Measurements from ENCODE around the gene PCBP3. TPM values are rescaled to one million over a fixed set of nuclear protein-coding genes. Genes with fewer than 3 reads are reported as not detected.

The PCBP3 gene
- total RNA-seq, 2 experiments from 2014 or later = 1.9 to 2.2 TPM

DNA sequence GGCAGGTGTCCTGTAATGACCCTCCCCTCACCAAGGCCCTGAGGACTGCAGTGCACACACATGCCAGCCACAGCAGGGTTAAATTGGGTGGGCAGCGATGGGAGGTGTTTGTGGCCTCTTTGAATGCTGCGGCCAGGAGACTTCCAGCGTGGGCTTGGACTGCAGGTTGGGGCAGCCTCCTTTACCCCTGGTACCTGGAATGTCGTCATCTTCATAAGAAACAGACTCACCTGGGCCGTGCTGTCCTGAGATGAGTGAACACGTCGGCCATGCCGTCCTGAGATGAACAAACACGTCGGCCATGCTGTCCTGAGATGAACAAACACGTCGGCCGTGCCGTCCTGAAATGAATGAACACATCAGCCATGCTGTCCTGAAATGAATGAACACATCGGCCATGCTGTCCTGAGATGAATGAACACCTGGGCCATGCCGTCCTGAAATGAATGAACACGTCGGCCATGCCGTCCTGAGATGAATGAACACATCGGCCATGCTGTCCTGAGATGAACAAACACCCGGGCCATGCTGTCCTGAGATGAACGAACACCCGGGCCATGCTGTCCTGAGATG lies 288.0 kb downstream of the PCBP3 start:
- no peak overlapping the region for H3K27ac Mint-ChIP-seq
- ATAC-seq (no peak), DNase-seq (no peak)
- no peaks in the 10 kb centered on the region for H3K27me3 Mint-ChIP-seq
- intact Hi-C loops (cut with micrococcal nuclease) = no loop called here
- peaks cover 7% of the 10 kb centered on the region for H3K4me1 Mint-ChIP-seq (ENCODE audit: low read depth)
- TF ChIP-seq, protein P1, sequence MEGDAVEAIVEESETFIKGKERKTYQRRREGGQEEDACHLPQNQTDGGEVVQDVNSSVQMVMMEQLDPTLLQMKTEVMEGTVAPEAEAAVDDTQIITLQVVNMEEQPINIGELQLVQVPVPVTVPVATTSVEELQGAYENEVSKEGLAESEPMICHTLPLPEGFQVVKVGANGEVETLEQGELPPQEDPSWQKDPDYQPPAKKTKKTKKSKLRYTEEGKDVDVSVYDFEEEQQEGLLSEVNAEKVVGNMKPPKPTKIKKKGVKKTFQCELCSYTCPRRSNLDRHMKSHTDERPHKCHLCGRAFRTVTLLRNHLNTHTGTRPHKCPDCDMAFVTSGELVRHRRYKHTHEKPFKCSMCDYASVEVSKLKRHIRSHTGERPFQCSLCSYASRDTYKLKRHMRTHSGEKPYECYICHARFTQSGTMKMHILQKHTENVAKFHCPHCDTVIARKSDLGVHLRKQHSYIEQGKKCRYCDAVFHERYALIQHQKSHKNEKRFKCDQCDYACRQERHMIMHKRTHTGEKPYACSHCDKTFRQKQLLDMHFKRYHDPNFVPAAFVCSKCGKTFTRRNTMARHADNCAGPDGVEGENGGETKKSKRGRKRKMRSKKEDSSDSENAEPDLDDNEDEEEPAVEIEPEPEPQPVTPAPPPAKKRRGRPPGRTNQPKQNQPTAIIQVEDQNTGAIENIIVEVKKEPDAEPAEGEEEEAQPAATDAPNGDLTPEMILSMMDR (IDR thresholded peaks at IDR 0.05) = no peak
- ChIA-PET POLR2A (no interaction called here), CTCF (no interaction called here)
- peaks cover 2% of the 10 kb centered on the region for H3K9me3 Mint-ChIP-seq
- H3K36me3 Mint-ChIP-seq (ENCODE audit: low read depth) = no peaks in the 10 kb centered on the region
- no peak overlapping the region for H3K4me3 Mint-ChIP-seq

DNA sequence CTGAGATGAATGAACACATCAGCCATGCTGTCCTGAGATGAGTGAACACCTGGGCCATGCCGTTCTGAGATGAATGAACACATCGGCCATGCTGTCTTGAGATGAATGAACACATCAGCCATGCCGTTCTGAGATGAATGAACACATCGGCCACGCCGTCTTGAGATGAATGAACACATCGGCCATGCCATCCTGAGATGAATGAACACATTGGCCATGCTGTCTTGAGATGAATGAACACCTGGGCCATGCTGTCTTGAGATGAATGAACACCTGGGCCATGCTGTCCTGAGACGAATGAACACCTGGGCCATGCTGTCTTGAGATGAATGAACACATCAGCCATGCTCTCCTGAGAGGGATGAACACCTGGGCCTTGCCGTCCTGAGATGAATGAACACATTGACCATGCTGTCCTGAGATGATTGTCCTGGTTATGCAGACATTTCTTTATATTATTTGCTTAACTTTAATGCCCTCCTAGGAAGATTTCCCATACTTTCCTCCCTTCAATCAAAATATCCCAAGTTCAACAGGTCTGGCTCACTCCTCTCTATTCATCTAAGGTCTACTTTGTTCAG lies 289.5 kb downstream of the PCBP3 start:
- no peak for ATAC-seq
- no peak overlapping the region for H3K4me3 Mint-ChIP-seq
- TF ChIP-seq, protein P1 (IDR thresholded peaks at IDR 0.05) = no peak
- intact Hi-C loops (cut with micrococcal nuclease) = no loop called here
- no peaks in the 10 kb centered on the region for H3K36me3 Mint-ChIP-seq (ENCODE audit: low read depth)
- H3K27me3 Mint-ChIP-seq = no peaks in the 10 kb centered on the region
- ChIA-PET POLR2A (interaction anchor here (1.5 kb wide), 1 partner anchor 21 kb away, joined by 3 read pairs; no protein-coding TSS in a partner anchor), CTCF (no interaction called here)
- H3K9me3 Mint-ChIP-seq = peaks cover 2% of the 10 kb centered on the region
- no peaks in the 10 kb centered on the region for H3K4me1 Mint-ChIP-seq (ENCODE audit: low read depth)
- no peak overlapping the region for H3K27ac Mint-ChIP-seq
- DNase-seq = no peak

DNA sequence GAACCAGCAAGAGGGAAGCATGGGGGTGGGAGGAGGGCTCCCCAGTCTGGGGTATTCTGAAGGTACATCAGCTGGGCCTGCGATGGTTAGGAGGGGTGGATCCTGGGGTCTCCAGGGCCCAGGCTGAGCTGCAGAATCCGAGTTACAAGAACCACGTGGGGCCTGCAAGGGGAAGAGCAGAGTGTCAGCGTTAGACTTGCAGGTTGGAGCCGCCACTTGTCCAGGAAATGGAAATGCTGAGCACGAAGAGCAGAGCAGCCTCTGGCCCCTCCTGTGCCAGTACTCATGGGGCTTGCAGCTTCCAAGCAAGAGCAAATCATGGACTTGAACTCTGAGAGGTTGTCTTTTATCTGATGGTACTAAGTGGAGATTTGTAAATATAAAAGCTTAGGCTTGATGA lies 290.6 kb downstream of the PCBP3 start:
- H3K36me3 Mint-ChIP-seq (ENCODE audit: low read depth) = no peaks in the 10 kb centered on the region
- CTCF ChIA-PET = interaction anchor here (1.1 kb wide), 1 partner anchor 8 kb away, joined by 3 read pairs; no protein-coding TSS in a partner anchor
- DNase-seq (no peak), ATAC-seq (no peak)
- H3K9me3 Mint-ChIP-seq = peaks cover 2% of the 10 kb centered on the region
- intact Hi-C loops (cut with micrococcal nuclease) = no loop called here
- H3K4me3 Mint-ChIP-seq = no peak overlapping the region
- H3K27me3 Mint-ChIP-seq = no peaks in the 10 kb centered on the region
- no peak overlapping the region for H3K27ac Mint-ChIP-seq
- POLR2A ChIA-PET = interaction anchor here (1.5 kb wide), 1 partner anchor 22 kb away, joined by 3 read pairs; no protein-coding TSS in a partner anchor
- H3K4me1 Mint-ChIP-seq (ENCODE audit: low read depth) = no peaks in the 10 kb centered on the region
- TF ChIP-seq, protein P1 (IDR thresholded peaks at IDR 0.05) = no peak

DNA sequence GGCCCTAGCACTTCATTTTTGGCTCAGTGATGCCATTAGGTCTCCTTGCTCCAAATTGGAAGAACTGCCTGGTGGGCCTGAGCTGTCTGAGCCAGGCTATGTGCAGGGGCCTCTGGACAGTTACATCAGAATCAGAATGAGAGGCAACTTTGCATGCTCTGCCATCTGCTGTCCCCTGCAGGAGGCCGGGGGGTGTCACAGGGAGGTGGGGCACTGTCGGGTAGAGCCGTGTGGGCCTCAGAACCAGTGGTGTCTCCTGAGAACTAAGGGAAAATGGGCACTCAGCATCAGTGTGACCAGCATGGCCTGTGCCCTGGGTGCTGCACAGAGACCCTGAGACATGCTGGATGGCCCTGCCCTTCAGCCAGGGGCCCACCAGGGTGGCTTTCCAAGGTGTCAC lies 291.0 kb downstream of the PCBP3 start:
- CTCF ChIA-PET = interaction anchor here (1.1 kb wide), 1 partner anchor 9 kb away, joined by 3 read pairs; no protein-coding TSS in a partner anchor
- DNase-seq = no peak
- no peaks in the 10 kb centered on the region for H3K4me1 Mint-ChIP-seq (ENCODE audit: low read depth)

DNA sequence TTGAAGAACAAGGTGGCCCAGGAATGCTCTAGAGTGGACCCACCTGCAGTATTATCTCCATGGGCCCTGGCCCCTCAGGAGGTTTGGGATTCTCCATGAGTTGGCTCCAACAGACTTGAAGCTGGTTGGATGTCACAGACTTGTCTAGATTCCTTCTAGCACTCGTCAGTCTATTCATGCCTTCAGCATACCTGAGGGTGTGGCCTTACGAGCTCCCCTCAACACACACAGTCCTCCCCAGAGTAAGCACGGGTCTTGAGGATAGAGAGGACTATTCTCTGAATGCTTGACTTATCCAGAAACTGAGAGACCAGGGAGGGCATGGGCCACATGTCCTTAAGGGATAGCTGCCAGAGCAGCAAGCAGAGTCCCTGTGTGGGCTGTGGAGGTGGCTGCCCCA lies 292.1 kb downstream of the PCBP3 start:
- POLR2A ChIA-PET = no interaction called here
- Mint-ChIP-seq H3K27me3 (no peaks in the 10 kb centered on the region), H3K4me3 (no peak overlapping the region), H3K9me3 (peaks cover 2% of the 10 kb centered on the region), H3K4me1 (ENCODE audit: low read depth) (no peaks in the 10 kb centered on the region), H3K27ac (no peak overlapping the region), H3K36me3 (ENCODE audit: low read depth) (no peaks in the 10 kb centered on the region)
- TF ChIP-seq, protein P1 (IDR thresholded peaks at IDR 0.05) = no peak
- ATAC-seq = no peak
- intact Hi-C loops (cut with micrococcal nuclease) = no loop called here
- no peak for DNase-seq
- CTCF ChIA-PET = no interaction called here

More for the DNA sequence above, 291.0 kb downstream of the PCBP3 start:
- no peaks in the 10 kb centered on the region for H3K27me3 Mint-ChIP-seq
- peaks cover 2% of the 10 kb centered on the region for H3K9me3 Mint-ChIP-seq
- H3K4me3 Mint-ChIP-seq = no peak overlapping the region
- intact Hi-C loops (cut with micrococcal nuclease) = no loop called here
- POLR2A ChIA-PET = interaction anchor here (1.5 kb wide), 1 partner anchor 23 kb away, joined by 3 read pairs; no protein-coding TSS in a partner anchor
- H3K27ac Mint-ChIP-seq = no peak overlapping the region
- H3K36me3 Mint-ChIP-seq (ENCODE audit: low read depth) = no peaks in the 10 kb centered on the region
- TF ChIP-seq, protein P1 (IDR thresholded peaks at IDR 0.05) = no peak
- no peak for ATAC-seq
